Lung microvascular endothelial cell (primary cell): ENCODE results near the gene ORMDL3. TPM values are rescaled to one million over a fixed set of nuclear protein-coding genes. Genes with fewer than 3 reads are reported as not detected.

Experiments
- DNase-seq, 2 donors: peaks; one replicate each; pipeline versions ENCODE4 v3.0.0 to v3.0.0-alpha.2; 2010; ENCODE audit warnings: low read depth in 2 of 2
- total RNA-seq: library from RNA; depleted of rRNA; stranded (reverse); fragments of >200 nt; gene quantifications from 2 replicates; pipeline ENCODE4 v1.2.1, GENCODE V29; 2014

ORMDL3 gene
- total RNA-seq, 1 donor from 2014 or later, result 38.5 TPM

DNA sequence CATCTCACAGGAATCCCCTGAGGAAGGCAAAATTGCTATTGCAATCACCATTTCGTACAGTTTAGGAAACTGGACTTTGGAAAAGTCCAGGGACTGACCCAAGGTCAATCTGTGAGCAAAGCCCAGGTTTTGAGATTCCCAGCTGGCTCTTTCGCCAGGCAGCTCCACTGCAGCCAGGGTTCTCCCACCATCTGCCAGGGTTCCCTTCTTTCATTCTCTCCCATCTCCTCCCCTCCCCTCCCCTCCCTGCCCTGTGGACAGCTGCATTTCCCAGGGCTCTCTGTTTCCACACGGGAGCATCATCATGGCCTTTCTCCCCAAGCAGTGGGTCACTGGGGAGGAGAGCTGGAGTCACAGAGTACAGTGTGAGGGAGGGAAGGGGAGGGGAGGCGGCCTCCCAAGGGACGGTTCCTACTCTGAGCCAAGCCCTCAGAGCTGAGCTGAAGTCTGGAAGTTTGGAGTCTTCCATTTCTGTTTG, 23.5 kb upstream of the ORMDL3 start:
- DNase-seq, result no peak

DNA sequence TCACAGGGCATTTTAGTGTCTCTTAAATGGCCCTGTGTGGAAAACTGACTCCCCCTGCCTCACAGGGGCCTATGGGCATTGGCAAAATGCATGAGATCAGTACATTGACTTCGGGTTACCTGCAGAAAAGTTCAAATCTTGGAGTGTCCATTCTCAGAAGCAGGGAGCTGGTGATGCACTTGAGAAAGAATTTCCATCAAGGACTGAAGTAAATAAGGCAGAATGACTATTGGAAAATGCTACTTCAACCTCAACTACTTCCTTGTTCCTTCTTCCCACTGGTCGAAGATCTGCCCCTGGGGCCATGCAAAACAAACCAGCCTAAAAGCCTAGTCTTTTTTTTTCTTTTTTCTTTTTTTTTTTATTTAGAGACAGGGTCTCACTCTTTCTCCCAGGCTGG, 21.6 kb upstream of the ORMDL3 start:
- DNase-seq, result no peak

DNA sequence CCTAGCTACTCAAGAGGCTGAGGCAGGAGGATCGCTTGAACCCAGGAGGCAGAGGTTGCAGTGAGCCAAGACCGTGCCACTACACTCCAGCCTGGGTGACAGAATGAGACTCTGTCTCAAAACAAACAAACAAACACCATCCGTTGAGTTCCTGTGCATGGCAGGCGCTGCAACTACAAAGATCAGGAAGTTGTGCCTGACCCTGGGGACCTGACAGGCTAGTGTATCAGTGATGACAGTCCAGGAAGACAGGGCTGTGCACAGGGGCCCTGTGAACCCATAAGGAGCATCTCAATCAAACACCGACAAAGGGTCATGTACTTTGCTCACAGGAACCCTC, 21.1 kb upstream of the ORMDL3 start:
- peak in 1 of 2 donors; percentile 19 for DNase-seq

DNA sequence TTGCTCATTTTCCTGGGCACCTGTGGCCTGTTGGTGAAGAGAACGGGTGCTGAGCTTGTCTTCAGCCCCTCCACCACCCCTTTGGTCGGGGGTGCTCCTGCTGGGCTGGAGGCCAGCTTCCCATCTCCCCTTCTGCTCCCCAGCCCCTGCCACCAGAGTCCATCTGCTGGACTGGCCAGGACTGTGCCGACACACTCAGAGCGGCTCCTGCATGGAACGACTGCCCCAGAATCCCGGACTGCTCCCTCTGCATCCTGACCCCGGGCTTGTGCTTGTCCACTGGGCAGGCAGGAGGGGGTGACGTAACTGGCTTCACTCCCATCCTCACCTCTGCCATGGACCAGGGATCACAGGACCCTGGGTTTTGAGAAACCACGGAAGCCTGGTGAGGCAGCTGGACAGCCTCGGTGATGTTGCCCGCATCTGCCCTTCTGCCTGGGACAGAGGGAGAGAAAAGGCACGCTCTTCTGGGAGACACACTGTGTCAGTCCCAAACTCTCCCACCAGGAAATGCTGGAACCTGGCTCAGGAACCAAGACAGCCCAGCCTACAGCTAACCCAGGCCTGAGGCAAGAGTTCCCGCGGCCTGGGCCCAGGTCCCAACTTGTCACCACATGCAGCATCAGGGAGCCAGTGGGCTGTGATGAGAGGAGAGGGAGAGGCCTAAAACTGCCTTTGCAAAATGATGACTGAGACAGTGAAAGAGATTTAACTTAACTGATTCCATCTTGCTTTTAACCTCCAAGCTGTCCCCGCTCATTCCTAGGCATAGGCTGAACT, 19.3 kb upstream of the ORMDL3 start:
- no peak for DNase-seq

DNA sequence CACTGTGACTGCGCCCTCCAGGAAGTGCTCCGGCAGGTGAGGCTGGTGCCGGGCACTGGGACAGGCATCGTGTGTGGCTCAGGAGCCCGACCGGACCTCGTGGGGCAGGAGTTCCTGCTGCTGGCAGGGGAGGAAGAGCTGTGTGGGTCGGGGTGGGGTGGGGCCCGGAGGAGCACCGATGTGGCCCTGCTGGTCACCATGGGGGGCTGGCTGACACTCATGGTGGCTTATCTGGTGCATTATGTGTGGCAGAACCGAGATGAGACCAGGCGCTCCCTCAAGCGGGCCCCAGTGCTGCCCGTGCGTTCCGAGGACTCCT, 17.0 kb upstream of the ORMDL3 start:
- no peak for DNase-seq

DNA sequence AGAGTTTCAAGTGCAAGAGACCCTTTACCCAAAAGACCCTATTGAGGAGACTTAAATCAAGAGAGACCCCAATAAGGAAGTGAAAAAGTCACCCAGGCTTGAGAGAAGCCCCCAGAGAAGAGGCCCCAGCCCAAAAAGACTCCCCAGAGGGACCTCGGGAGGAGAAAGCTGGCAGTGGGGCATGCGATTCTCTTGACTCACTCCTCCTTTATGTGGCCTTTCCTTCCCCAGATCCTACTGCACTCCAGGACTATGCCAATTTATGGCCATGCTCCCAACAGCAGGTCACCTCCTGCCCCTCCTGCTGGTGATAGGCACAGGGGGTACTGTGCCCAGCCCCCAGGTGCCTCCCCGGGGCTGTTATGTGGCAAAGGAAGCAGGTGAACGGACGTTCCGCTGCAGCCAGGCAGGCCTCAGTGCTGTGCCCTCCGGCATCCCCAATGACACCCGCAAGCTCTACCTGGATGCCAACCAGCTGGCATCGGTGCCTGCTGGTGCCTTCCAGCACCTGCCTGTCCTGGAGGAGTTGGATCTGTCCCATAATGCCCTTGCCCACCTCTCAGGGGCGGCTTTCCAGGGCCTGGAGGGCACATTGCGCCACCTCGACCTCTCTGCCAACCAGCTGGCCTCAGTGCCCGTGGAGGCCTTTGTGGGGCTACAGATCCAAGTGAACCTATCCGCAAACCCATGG, 16.4 kb upstream of the ORMDL3 start:
- no peak for DNase-seq

DNA sequence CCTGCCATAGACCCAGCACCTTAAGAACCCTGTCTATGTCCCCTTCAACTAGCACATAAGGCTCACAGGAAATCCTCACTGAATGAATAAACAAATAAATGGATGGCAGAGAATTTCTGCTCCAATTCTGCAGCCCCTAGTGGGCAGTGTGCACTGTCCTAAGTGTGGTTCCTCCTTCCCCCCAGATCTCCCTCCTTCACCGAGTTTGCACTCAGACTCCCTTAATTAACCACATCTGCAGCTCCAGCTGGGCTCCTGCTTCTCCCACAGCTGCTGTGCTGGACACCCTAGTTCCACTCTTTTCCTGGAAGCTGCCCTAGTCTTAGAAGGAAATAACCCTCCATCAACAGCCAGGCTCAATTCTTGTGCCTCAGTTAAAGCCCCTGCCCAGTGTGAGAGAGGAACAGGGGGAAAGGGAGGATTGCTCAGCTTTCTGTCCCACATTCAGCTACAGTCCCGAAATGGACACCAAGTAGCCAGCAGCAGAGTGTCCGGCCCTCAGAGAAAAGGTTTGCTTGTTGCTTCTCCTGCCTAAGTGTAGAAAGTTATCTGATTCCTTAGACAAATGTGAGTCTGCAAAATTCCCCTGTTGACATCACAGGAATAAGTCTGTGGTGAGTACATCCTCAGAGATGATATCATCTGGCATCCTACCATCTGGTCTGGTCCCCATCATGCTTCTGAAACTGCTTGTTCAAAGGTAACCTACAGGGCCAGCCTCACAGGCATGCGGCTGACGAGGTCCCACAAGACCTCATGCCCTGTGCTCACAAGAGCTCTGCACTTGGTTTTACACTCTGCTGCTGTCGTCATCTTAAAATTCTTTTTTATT, 12.4 kb upstream of the ORMDL3 start:
- DNase-seq, result peak in 1 of 2 donors; percentile 70

DNA sequence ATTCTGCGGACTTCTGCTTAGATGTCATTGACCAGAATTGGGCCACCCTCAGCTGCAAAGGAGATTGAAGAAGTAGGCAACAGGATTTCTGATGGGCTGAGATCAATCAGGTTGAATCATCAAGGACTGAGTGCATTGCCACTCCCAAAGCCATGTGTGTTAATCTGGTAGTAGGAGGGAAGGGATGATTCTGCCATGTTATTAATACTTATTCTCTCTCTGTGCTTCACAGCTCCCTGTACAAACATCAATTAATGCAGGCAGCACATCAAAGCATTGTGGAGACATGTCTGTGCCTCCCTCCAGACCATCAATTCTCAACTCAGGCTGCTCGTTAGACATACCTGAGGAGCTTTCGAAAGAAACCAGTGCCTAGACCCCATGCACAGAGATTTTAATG, 11.7 kb upstream of the ORMDL3 start:
- DNase-seq, result no peak

DNA sequence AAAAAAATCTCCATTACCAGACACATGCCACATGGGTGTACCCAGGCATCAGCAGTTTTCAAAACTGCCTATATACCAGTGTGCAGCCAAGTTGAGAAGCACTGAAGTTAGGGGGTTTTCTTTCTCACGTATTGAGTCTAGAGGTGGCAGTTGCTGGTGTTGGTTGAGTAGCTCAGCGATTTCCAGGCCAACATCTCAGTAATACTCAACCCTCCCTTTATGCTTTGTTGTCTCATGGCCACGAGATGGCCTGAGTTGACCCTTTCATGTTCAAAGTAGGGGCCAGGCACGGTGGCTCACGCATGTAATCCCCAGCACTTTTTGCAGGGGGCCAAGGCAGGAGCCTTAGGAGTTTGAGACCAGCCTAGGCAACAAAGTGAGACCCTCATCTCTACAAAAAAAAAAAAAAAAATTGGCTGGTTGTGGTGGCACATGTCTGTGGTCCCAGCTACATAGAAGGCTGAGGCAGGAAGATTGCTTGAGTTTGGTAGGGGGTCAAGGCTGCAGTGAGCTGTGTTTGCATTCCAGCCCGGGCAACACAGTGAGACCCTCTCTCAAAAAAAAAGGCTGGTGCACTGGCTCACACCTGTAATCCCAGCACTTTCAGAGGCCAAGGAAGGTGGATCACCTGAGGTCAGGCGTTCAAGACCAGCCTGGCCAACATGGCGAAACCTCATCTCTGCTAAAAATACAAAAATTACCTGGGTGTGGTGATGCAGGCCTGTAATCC, 10.9 kb upstream of the ORMDL3 start:
- no peak for DNase-seq

DNA sequence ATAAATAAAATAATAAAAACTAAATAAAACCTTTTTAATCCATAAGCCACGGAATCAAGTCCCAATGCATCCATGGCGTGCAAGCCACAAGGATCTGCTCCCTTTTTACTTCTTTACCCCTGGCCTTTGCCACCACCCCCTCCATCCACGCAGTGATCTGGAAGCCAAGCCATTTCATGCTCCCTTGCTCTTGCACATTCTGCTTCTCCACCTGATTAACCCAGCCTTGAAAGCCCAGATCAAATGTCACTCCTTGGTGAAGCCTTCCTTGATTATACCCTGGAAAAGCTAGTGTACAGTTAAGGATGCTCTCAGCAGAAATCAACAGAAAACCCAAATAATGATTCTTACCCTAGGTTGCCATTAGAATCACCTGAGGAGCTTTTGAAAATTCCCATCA, 10.0 kb upstream of the ORMDL3 start:
- DNase-seq, result no peak

DNA sequence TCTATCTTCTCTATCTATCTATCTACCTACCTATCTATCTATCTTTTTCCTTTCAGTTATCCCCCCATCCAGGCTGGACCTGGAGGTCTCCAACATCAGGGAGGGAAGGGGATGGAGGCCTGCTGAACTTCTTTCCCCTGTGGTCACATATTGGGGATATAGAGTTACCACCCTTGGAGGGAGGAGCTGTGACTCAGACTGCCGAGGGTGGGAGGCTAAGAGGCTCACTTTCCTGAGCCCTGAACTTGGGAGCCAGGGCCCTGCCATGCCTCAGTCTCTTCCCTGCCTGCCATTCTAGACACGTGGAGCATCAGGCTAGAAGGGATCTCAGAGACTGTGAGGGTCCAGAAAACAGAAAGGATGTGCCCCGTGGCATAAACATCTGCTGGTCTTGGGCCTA, 8.5 kb upstream of the ORMDL3 start:
- DNase-seq, result no peak

DNA sequence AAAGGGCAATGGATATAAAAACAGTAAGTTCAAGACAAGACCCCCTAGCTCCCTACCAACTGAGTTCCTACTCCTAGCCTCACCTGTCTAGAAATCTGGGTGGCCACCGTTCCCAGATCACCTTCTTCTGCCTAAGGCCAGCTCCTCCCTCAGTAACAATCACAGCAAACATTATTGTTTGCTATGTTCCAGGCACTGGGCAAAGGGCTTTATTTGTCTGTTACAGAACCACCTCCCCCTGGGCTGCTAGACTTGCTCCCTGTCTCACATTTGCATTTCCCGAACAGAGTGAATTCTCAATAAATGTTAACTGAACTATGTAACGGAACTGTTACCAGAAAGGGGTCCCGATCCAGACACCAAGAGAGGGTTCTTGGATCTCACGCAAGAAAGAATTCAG, 6.9 kb upstream of the ORMDL3 start:
- no peak for DNase-seq

DNA sequence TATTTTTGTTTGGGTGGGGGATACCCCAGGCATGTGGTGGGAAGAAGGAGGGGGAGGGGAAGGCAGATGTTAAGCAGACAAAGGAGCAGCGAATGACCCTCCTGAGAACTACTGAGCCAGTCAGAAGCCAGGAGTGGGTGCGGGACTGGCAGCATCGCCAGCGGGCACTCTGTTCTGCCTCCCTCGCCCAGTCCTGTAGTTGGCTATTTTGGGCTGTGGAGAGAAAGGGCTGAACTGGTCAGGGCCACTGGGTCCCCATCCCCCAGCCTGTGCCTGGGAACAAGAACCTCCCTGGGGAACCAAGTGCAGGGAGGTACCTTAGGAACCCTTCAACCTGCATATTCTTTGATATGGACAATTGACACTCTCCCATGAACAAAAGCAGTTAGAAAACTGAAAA, 6.5 kb upstream of the ORMDL3 start:
- no peak for DNase-seq

DNA sequence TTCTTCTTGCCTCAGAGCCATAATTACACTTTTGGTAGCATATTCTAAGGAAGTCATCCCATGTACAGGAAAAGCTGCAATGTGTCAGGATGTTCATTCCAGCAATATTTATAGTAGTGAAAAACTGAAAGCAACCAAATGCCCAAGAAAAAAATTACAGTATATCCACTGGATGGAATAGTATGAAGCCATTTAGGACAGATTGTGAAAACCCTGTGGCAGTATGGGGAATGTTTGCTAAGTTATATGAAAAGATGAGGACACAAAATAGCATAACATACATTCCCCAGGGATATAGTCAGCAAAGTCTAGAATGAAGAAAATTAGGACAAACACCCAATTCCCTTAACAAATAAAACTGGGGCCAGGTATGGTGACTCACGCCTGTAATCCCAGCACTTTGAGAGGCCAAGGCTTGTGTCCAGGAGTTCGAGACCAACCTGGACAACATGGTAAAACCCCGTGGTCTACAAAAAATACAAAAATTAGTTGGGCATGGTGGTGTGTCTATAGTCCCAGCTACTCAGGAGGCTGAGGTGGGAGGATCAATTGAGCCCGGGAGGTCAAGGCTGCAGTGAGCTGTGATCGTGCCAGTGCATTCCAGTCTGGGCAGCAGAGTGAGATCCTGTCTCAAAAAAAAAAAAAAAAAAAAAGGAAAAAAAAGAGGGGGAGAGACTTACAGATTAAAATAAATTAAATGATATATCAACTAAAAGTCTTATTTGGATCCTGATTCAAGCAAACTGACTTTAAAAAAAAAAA, 2.4 kb upstream of the ORMDL3 start:
- DNase-seq, result peak; percentile 34 to 72

DNA sequence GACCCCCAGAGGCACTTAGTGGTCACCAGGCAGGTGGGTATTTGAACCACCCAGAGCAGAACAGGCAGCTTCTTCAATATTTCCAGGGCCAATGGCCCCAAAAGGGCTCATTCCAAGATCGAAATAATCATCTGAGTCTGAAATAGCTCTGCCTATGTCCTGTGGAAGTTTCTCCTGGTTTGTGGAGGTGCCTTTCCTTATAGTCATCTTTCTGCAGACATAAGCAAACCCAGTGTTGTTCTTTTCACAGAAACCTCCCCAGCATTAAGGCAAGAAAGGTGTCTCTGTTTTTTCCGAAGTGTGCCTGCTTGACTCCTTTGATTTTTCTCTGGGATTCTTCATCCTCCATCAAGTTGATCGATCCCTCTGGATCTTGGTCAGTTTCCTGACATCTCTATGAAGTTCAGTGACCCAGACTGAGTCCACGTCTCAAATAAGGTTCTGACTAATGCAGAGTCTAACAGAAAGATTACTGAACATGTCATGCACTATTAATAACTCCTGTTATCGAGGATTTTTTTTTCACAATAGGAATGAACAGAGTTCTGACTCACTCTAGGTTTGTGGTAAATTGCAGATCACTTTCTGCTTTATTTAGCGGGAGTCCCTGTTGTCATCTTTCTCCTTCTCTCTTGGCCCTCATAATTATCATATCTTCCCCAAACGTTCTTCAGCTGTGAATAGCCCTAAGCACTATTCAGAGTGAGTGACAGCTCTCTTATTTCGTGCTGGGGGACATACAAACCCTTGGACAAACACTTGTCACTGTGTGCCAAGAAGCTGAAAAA, 1.7 kb upstream of the ORMDL3 start:
- peak; percentile 61 to 93 for DNase-seq

DNA sequence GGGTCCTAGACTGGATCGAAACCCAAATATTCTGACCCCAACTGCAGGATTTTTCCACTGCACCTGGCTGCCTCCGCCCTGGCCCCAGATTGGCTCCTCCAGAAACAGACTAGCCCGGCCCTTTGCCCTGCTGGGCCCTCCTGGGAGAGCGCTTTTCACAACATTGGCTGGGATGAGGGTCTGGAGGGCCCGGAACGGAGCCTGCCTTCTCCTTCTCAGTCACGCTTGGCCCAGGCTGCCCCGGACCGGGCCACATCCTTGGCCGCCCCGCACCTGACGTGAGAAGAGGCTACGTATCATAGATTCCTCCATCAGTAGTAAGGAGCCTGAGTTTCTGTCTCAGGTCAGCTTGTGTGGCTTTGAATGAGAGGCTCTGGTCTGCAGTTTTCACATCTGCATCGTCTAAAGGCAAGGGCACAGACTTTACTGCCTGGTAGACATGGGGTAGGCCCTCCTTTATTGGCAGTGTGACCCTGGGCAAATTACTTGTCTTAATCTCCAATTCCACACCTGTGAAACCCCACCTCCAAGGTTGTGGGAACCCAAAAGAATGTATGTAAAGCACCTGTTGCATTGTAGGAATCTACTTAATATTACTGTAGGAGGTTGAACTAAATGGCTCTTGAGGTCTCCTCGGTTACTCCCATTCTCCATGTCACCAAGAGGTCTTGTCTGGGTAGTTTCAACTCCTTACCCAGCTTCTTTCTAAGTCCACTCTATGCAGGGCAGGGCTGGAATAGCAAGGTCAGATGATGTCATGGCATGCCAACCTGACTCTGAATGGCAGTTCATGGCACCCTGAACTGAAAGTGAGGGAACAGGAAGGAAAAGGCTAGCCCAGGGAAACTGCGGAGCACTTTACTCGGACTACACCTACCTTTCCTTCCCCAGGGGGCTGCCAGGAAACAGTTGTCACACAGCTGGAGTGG, 792 bp upstream of the ORMDL3 start:
- peak; percentile 40 to 45 for DNase-seq

DNA sequence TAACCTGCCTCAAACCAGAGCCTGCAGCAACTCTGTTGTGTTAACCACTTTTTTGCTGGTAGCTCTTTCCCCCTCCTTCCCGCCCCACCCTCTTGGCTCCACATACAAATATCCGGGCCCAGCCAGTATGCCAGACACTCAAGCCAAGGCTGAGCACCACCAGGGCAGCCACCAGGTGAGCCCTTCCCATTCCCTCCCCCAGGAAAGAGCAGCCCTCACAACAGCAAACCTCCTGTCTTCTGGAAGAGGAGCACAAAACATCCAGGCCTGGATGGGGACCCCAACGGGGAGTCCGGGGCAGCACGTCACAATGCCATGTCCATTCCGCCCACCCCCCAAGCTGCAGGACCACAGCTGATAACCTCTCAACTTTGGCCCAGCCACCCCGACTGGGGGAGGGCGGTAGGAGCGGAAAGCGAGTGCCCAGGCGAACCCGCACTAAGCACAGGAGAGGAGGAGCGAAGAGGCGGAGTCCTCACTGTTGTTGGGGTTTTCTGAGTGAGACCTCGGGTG, 757 bp downstream of the ORMDL3 start:
- peak; percentile 24 to 40 for DNase-seq

DNA sequence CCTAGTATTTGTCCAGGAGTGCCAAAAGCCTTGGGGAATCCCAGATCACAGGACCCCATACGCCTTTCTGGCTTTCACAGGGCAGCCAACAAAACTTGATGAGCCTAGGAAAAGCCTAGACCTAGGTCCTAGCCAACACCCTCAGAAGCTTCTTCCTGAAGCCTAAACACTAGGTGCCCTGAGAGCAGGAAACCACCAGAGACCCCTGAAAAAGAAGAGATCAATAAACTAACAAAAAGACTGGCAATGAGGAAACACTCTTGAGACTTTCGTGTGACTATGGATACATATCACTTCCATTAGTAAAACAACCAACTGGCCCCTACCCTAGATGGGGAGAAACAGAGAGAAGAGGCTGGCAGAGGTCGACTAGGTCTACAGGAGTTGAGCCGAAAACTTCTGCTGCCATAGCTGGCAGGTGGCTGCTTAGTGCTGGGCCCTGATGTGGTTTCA, 1.2 kb downstream of the ORMDL3 start:
- DNase-seq, result no peak
